Measurements from ENCODE around the gene GAS1. TPM values are rescaled to one million over a fixed set of nuclear protein-coding genes. Genes with fewer than 3 reads are reported as not detected.
A peak's percentile ranks its signal among the peaks of the same experiment; 100 is the strongest.

Gene GAS1
- total and polyA plus RNA-seq, 2 of the 4 experiments (the other 2 are of a cell fraction) = 1.8 to 2.2 TPM

GRCh38 chr9:86948074-86948929, 996 bp upstream of the GAS1 start:
- no peak overlapping the region for H2AK5ac ChIP-seq (ENCODE audit: low read depth, low read length)
- H3K4me3 ChIP-seq (ENCODE audit: insufficient read depth, low read depth, low read length) = peak overlapping the region; percentile 42
- no peak overlapping the region for H3K23ac ChIP-seq (ENCODE audit: low read depth, low read length)
- H3K79me1 ChIP-seq (ENCODE audit: low read depth in 1 of 2, low read length in 2 of 2) = peaks cover 0 to 6% of the 10 kb centered on the region in 2 experiments; a peak in 2 of 4 replicates
- CTCF ChIA-PET = interaction anchor here (0.6 to 2.5 kb wide), 12 partner anchors 22 to 520 kb away, joined by 3 to 13 read pairs (median 3); no protein-coding TSS in a partner anchor
- ATAC-seq (ENCODE audit: low read depth) (peak; percentile 38), DNase-seq (peak; percentile 82)
- no peak overlapping the region for H2BK15ac ChIP-seq (ENCODE audit: low read depth, low read length)
- 0 out of 2 replicates have a peak overlapping the region, but pooled peaks have one; percentile 11 for H2BK20ac ChIP-seq (ENCODE audit: low read depth, low read length)
- peak overlapping the region; percentile 93 for H2AFZ ChIP-seq (replicated peaks; ENCODE audit: low read length, poor library complexity)
- H3K56ac ChIP-seq (ENCODE audit: extremely low read depth, insufficient read depth, low read length) = peak overlapping the region; percentile 16; the same call in 1 of the 2 replicates
- no peak overlapping the region; the same call in 1 of the 2 replicates for H3K18ac ChIP-seq (ENCODE audit: low read depth, low read length)
- peak overlapping the region; percentile 31; the same call in 1 of the 2 replicates for H3K14ac ChIP-seq (replicated peaks; ENCODE audit: low read depth, low read length)
- peaks cover 6% of the 10 kb centered on the region; the same call in 1 of the 2 replicates for H3K9me3 ChIP-seq (ENCODE audit: control insufficient read depth, insufficient read depth, low read length)
- peak overlapping the region; percentile 30 for H2BK5ac ChIP-seq (ENCODE audit: low read depth, low read length, poor library complexity, severe bottlenecking)
- no peaks in the 10 kb centered on the region for H4K20me1 ChIP-seq (ENCODE audit: insufficient read depth, low read length)
- H3K27me3 ChIP-seq (ENCODE audit: control insufficient read depth, insufficient read depth, low read length) = no peaks in the 10 kb centered on the region; the same call in 1 of the 2 replicates
- in situ Hi-C loops (cut with MboI; ENCODE audit: low sequenced_read_pairs) = loop anchor here (5.0 to 25.0 kb wide), 3 partner anchors 311 to 461 kb away; no protein-coding TSS in a partner anchor
- H4K8ac ChIP-seq (ENCODE audit: low read depth in 2 of 2, low read length in 2 of 2) = peak overlapping the region in 1 of 2 experiments; percentile 50; a peak in 1 of 4 replicates
- no peak overlapping the region for H3K4ac ChIP-seq (ENCODE audit: low read depth, low read length)
- intact Hi-C loops (cut with micrococcal nuclease) = loop anchor here (1.0 to 5.0 kb wide), 7 partner anchors 159 to 714 kb away; no protein-coding TSS in a partner anchor
- no peak overlapping the region; the same call in 1 of the 2 replicates for H4K5ac ChIP-seq (ENCODE audit: low read depth, low read length)
- H3K4me2 ChIP-seq (ENCODE audit: low read depth, low read length) = peak overlapping the region; percentile 84
- POLR2A ChIA-PET (ENCODE audit: unreplicated experiment) = interaction anchor here (0.6 kb wide), 1 partner anchor 126 kb away, joined by 14 read pairs; no protein-coding TSS in a partner anchor
- peaks cover 3% of the 10 kb centered on the region; the same call in 1 of the 2 replicates for H3K36me3 ChIP-seq (ENCODE audit: control insufficient read depth, insufficient read depth, low read length)
- WGBS, 2 experiments (ENCODE audit: extremely low coverage in 2 of 2, insufficient read length in 1 of 2) = 0% methylated on average over 7 of the region's 36 CpGs; no CpG with 5 or more reads in 1 of the 2 experiments
- peak overlapping the region; percentile 63 for H3K27ac ChIP-seq (ENCODE audit: insufficient read depth, low read length)
- H3K9me1 ChIP-seq (ENCODE audit: insufficient read depth, low read length) = no peaks in the 10 kb centered on the region
- peak overlapping the region; percentile 61 for H3K9ac ChIP-seq (ENCODE audit: low read depth, low read length)
- no peak overlapping the region for H4K91ac ChIP-seq (ENCODE audit: insufficient read depth, low read depth, low read length)
- peak overlapping the region; percentile 47 for H2AK9ac ChIP-seq (replicated peaks; ENCODE audit: low read depth, low read length, poor library complexity)
- no TSS peak for BruUV-seq (replicated peaks)
- dilution Hi-C loops (cut with HindIII; ENCODE audit: low sequenced_read_pairs, unreplicated experiment) = no loop called here
- H3K4me1 ChIP-seq (ENCODE audit: control insufficient read depth, insufficient read depth, low read length) = no peaks in the 10 kb centered on the region; the same call in 1 of the 2 replicates
- peak overlapping the region; percentile 41 for H2BK120ac ChIP-seq (ENCODE audit: low read depth, low read length)
- TF ChIP-seq FOS (IDR thresholded peaks at IDR 0.05; ENCODE audit: low read depth, low read length) (no peak), MAZ (IDR thresholded peaks at IDR 0.05; ENCODE audit: borderline replicate concordance, low read depth, low read length) (peak; percentile 50; the same call in 1 of the 2 replicates), CEBPB (IDR thresholded peaks at IDR 0.05; ENCODE audit: low read depth, low read length) (no peak), RFX5 (IDR thresholded peaks at IDR 0.05; ENCODE audit: low read depth, low read length) (no peak), SMC3 (IDR thresholded peaks at IDR 0.05; ENCODE audit: low read depth, low read length) (peak; percentile 63), POLR2A (IDR thresholded peaks at IDR 0.05; ENCODE audit: low read depth, low read length) (no peak), CHD1 (IDR thresholded peaks at IDR 0.05; ENCODE audit: low read depth, low read length) (no peak), MAFK (IDR thresholded peaks at IDR 0.05; ENCODE audit: low read depth, low read length) (no peak), MXI1 (IDR thresholded peaks at IDR 0.05; ENCODE audit: borderline replicate concordance, low read depth, low read length) (0 out of 2 replicates have a peak, but pooled peaks have one; percentile 40), BHLHE40 (IDR thresholded peaks at IDR 0.05; ENCODE audit: low read depth, low read length) (0 out of 2 replicates have a peak, but pooled peaks have one; percentile 11), RAD21 (IDR thresholded peaks at IDR 0.05; ENCODE audit: low read length) (peak; percentile 78), RCOR1 (IDR thresholded peaks at IDR 0.05; ENCODE audit: insufficient replicate concordance, low read length) (no peak), USF2 (IDR thresholded peaks at IDR 0.05; ENCODE audit: low read depth, low read length) (no peak), NFE2L2 (IDR thresholded peaks at IDR 0.05; ENCODE audit: low read depth, low read length) (no peak)
- TF ChIP-seq, protein P1, sequence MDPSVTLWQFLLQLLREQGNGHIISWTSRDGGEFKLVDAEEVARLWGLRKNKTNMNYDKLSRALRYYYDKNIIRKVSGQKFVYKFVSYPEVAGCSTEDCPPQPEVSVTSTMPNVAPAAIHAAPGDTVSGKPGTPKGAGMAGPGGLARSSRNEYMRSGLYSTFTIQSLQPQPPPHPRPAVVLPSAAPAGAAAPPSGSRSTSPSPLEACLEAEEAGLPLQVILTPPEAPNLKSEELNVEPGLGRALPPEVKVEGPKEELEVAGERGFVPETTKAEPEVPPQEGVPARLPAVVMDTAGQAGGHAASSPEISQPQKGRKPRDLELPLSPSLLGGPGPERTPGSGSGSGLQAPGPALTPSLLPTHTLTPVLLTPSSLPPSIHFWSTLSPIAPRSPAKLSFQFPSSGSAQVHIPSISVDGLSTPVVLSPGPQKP (IDR thresholded peaks at IDR 0.05; ENCODE audit: borderline replicate concordance, low read depth, low read length) = no peak

All from IMR-90 (cell line).